Measurements from ENCODE around the gene ZFYVE19. TPM values are rescaled to one million over a fixed set of nuclear protein-coding genes. Genes with fewer than 3 reads are reported as not detected.

The ZFYVE19 gene
- total RNA-seq, 2 experiments from 2014 or later: 22.8 to 29.3 TPM

DNA sequence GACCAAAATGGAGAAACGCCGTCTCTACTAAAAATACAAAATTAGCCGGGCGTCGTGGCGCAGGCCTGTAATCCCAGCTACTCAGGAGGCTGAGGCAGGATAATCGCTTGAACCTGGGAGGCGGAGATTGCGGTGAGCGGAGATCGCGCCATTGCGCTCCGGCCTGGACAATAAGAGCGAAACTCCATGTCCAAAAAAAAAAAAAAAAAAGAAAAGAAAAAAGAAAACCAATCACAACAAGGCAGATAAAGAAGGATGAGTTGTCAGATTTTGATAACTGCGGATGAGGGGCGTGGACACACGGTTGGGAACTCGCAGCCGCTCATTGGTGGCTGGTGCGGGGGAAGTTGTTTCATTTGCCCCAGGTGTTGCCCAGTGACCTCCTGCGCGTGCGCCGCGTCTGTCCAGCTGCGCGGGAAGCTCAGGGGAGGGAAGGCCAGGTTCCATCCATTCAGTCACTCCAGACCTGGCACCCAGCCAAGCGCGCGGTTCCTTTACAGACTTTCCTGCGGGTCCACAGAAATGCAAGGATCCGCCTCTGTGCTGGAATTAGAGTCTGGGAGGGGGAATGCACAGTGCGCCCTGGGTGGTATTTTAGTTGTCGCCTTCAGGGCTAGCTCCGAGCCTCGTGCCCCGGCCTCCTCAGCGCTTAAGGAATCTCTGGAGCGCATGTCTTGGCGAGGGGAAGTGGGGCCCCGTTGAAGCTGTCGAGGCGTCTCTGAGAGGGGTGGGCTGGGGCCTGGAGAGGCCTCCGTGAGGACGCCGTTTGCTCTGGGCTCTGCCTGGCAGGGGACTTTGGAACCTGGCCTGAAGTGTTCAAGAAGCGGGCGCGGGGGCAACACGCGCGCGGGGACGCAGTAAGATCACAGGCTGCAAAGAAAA, 43.7 kb upstream of the ZFYVE19 start:
- BruUV-seq (replicated peaks): no TSS peak
- CTCF ChIA-PET (ENCODE audit: unreplicated experiment): interaction anchor here (1.1 kb wide), 1 partner anchor 13 kb away, joined by 3 read pairs; no protein-coding TSS in a partner anchor

DNA sequence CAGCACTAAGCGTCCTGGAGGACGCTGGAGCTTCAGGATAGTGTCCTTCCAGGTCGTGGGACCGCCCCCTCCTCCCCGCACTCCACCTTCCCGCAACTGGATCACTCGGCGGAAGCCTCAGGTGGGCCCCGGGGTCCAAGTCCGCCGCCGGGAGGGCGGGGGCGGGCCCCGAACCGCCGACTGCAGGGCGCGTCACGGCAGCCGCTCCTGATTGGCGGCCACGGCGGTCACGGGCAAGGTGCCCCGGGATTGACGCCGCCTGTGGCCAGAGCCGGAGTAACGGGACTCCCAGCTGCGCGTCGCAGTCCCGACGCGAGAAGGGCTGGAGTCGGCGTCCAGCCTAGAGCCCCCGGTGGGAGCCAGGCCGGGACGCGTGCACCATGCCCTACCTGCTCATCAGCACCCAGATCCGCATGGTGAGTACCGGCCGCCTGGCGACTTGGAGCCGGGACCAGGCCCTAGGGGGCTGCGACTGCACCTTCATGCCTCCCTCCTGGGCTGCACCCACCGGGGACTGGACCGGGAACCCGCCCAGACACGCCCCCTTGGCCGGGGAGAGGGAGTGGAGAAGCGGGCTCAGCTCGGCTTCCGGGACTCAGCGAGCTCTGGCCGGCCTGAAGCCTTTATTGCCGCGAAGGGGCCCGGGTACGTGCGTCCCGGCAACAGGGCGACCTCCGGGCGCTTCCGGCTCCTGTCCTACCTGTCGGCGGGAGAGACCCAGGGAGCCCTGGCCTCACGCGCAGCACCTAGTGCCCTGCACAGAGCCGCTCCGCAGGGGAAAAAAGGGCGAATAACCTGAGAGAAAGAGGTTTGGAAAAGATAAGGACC, 42.9 kb upstream of the ZFYVE19 start, which contains the start of gene GCHFR:
TSS of gene GCHFR (plus strand) at position 268 of the 828 bp plus-strand sequence. CDS start at position 381, 113 bp downstream.
- Histone ChIP-seq H3K4me3 (ENCODE audit: low read depth, low read length, poor library complexity, severe bottlenecking) (peak within 1 kb of the TSS; percentile 79), H3K4me1 (ENCODE audit: insufficient read depth, low read length, poor library complexity, severe bottlenecking) (peaks cover 57% of the 10 kb centered on the region), H3K36me3 (ENCODE audit: insufficient read depth, low read length) (peaks cover 31% of the 10 kb centered on the region; the same call in 1 of the 2 replicates), H3K9me2 (ENCODE audit: insufficient read depth, low read length) (no peaks in the 10 kb centered on the region), H3K4me2 (ENCODE audit: low read length) (peak within 1 kb of the TSS; percentile 95), H2AFZ (ENCODE audit: low read length) (peak within 1 kb of the TSS; percentile 80), H3K9me3 (ENCODE audit: low read length) (no peaks in the 10 kb centered on the region), H3K79me2 (ENCODE audit: insufficient read depth, low read depth, low read length) (peaks cover 4% of the 10 kb centered on the region; the same call in 1 of the 2 replicates), H4K20me1 (ENCODE audit: insufficient read depth, low read length) (no peaks in the 10 kb centered on the region), H3K27ac (ENCODE audit: low read depth, low read length, poor library complexity, severe bottlenecking) (peak within 1 kb of the TSS; percentile 79)
- ChIA-PET POLR2A (interaction anchor here (0.6 to 2.4 kb wide), 5 partner anchors 7 to 212 kb away, joined by 3 to 8 read pairs (median 3); partner anchors contain the start of gene CCDC32), CTCF (ENCODE audit: unreplicated experiment) (interaction anchor here (1.1 kb wide), 1 partner anchor 13 kb away, joined by 3 read pairs; no protein-coding TSS in a partner anchor)
- TF ChIP-seq EZH2phosphoT487 (IDR thresholded peaks at IDR 0.05; ENCODE audit: borderline replicate concordance, low read depth, low read length) (no peak), CTCF (conservative IDR thresholded peaks at IDR 0.05; ENCODE audit: low read length) (peak; percentile 53)
- DNase-seq (ENCODE audit: low spot score): peak; percentile 82
- intact Hi-C loops (cut with micrococcal nuclease; ENCODE audit: unreplicated experiment): loop anchor here (1.0 kb wide), 1 partner anchor 9 kb away; the partner anchor contains the start of gene RMDN3
- no TSS peak for BruUV-seq (replicated peaks)

More for the DNA sequence above, 43.7 kb upstream of the ZFYVE19 start:
- Histone ChIP-seq H3K79me2 (ENCODE audit: insufficient read depth, low read depth, low read length) (peaks cover 4% of the 10 kb centered on the region; the same call in 1 of the 2 replicates), H3K9me3 (ENCODE audit: low read length) (no peaks in the 10 kb centered on the region), H3K36me3 (ENCODE audit: insufficient read depth, low read length) (peaks cover 25% of the 10 kb centered on the region; the same call in 1 of the 2 replicates), H3K4me1 (ENCODE audit: insufficient read depth, low read length, poor library complexity, severe bottlenecking) (peaks cover 50% of the 10 kb centered on the region), H3K27ac (ENCODE audit: low read depth, low read length, poor library complexity, severe bottlenecking) (peak overlapping the region; percentile 79), H3K4me3 (ENCODE audit: low read depth, low read length, poor library complexity, severe bottlenecking) (peak overlapping the region; percentile 79), H3K9me2 (ENCODE audit: insufficient read depth, low read length) (no peaks in the 10 kb centered on the region), H3K4me2 (ENCODE audit: low read length) (peak overlapping the region; percentile 95), H4K20me1 (ENCODE audit: insufficient read depth, low read length) (no peaks in the 10 kb centered on the region), H2AFZ (ENCODE audit: low read length) (peak overlapping the region; percentile 80)
- TF ChIP-seq EZH2phosphoT487 (IDR thresholded peaks at IDR 0.05; ENCODE audit: borderline replicate concordance, low read depth, low read length) (no peak), CTCF (conservative IDR thresholded peaks at IDR 0.05; ENCODE audit: low read length) (no peak)
- no peak for DNase-seq (ENCODE audit: low spot score)
- intact Hi-C loops (cut with micrococcal nuclease; ENCODE audit: unreplicated experiment): no loop called here
- POLR2A ChIA-PET: no interaction called here

Data from OCI-LY7 (cell line).